Measurements from ENCODE around the gene POLDIP2.
"Not testable (repeated sequence)": the region's sequence is repeated elsewhere in the genome, so short reads cannot be mapped to it uniquely, and the experiment has no call there.

Gene POLDIP2

GRCh38 chr17:28366605-28367004 lies 9.3 kb upstream of the POLDIP2 start:
- DNase-seq (ENCODE audit: low read depth in 2 of 2): no peak

- no peak for DNase-seq (ENCODE audit: low read depth in 2 of 2)
Observed at GRCh38 chr17:28365487-28365886, 8.2 kb upstream of the POLDIP2 start.

GRCh38 chr17:28364665-28365363 lies 7.5 kb upstream of the POLDIP2 start, which contains the start of gene SEBOX:
Gene SEBOX (minus strand): TSS chr17:28365199. CDS start chr17:28365151, 48 bp downstream.
- no peak for DNase-seq (ENCODE audit: low read depth in 2 of 2)

- no peak for DNase-seq (ENCODE audit: low read depth in 2 of 2)
Observed at GRCh38 chr17:28363776-28364650, 6.7 kb upstream of the POLDIP2 start.

- no peak for DNase-seq (ENCODE audit: low read depth in 2 of 2)
Observed at GRCh38 chr17:28363186-28363585, 5.9 kb upstream of the POLDIP2 start.

- DNase-seq (ENCODE audit: low read depth in 2 of 2): no peak
Observed at GRCh38 chr17:28357901-28358197, 522 bp upstream of the POLDIP2 start.

GRCh38 chr17:28350271-28350670 lies 7.1 kb downstream of the POLDIP2 start:
- DNase-seq (ENCODE audit: low read depth in 2 of 2): no peak

GRCh38 chr17:28348979-28349378 lies 8.3 kb downstream of the POLDIP2 start:
- no peak for DNase-seq (ENCODE audit: low read depth in 2 of 2)

GRCh38 chr17:28347261-28347891 lies 10.0 kb downstream of the POLDIP2 start:
- DNase-seq (ENCODE audit: low read depth in 2 of 2): no peak

- DNase-seq (ENCODE audit: low read depth in 2 of 2): no peak
Observed at GRCh38 chr17:28346746-28347246, 10.5 kb downstream of the POLDIP2 start.

- no peak for DNase-seq (ENCODE audit: low read depth in 2 of 2)
Observed at GRCh38 chr17:28346199-28346580, 11.1 kb downstream of the POLDIP2 start.

- DNase-seq (ENCODE audit: low read depth in 2 of 2): no peak
Observed at GRCh38 chr17:28345419-28346198, 11.7 kb downstream of the POLDIP2 start.

GRCh38 chr17:28344435-28344901 lies 12.9 kb downstream of the POLDIP2 start:
- DNase-seq (ENCODE audit: low read depth in 2 of 2): no peak

GRCh38 chr17:28344011-28344410 lies 13.3 kb downstream of the POLDIP2 start:
- DNase-seq (ENCODE audit: low read depth in 2 of 2): no peak

GRCh38 chr17:28343491-28343932 lies 13.8 kb downstream of the POLDIP2 start:
- DNase-seq (ENCODE audit: low read depth in 2 of 2): no peak

- no peak for DNase-seq (ENCODE audit: low read depth in 2 of 2)
Observed at GRCh38 chr17:28342313-28342712, 15.0 kb downstream of the POLDIP2 start.

GRCh38 chr17:28341516-28341915 lies 15.8 kb downstream of the POLDIP2 start:
- DNase-seq (ENCODE audit: low read depth in 2 of 2): no peak

GRCh38 chr17:28340374-28340773 lies 17.0 kb downstream of the POLDIP2 start:
- DNase-seq (ENCODE audit: low read depth in 2 of 2): no peak

GRCh38 chr17:28339431-28339830 lies 17.9 kb downstream of the POLDIP2 start:
- DNase-seq (ENCODE audit: low read depth in 2 of 2): no peak

GRCh38 chr17:28338769-28339212 lies 18.5 kb downstream of the POLDIP2 start:
- DNase-seq (ENCODE audit: low read depth in 2 of 2): not testable (repeated sequence)

GRCh38 chr17:28338056-28338768 lies 19.1 kb downstream of the POLDIP2 start:
- DNase-seq (ENCODE audit: low read depth in 2 of 2): no peak
